NCI-H2227 (cell line): ENCODE results near the gene INTS2.
"Not testable (repeated sequence)": the region's sequence is repeated elsewhere in the genome, so short reads cannot be mapped to it uniquely, and the experiment has no call there.

Source experiments
- DNase-seq: peaks from one replicate; lab custom pipeline; 2025; ENCODE audit not compliant: unreplicated experiment; lab: John Stamatoyannopoulos, UW

The INTS2 gene

DNA sequence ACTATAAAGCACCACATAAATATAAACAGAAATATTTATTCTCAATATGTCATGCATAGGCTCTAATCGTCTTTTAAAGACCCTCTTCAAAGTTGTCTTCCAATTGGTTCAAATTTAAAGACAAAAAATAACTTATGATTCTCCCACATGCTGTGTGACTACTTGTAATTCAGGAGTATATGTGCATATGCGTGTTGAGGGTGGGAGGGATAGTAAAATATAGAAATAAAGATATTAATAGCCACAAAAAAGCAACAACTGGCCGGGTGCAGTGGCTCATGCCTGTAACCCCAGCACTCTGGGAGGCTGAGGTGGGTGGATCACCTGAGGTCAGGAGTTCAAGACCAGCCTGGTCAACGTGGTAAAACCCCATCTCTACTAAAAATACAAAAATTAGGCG is 33.5 kb downstream of the INTS2 start:
- not testable (repeated sequence) for DNase-seq

DNA sequence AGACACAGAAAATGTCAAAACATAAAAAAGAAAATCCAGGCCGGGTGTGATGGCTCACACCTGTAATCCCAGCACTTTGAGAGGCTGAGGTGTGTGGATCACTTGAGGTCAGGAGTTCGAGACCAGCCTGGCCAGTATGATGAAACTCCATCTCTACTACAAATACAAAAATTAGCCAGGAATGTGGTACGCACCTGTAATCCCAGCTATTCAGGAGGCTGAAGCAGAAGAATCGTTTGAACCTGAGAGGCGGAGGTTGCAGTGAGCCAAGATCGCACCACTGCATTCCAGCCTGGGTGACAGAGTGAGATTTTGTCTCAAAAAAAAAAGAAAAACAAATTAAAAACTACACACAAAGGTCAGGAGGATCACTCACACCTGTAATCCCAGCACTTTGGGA is 40.0 kb downstream of the INTS2 start:
- not testable (repeated sequence) for DNase-seq

DNA sequence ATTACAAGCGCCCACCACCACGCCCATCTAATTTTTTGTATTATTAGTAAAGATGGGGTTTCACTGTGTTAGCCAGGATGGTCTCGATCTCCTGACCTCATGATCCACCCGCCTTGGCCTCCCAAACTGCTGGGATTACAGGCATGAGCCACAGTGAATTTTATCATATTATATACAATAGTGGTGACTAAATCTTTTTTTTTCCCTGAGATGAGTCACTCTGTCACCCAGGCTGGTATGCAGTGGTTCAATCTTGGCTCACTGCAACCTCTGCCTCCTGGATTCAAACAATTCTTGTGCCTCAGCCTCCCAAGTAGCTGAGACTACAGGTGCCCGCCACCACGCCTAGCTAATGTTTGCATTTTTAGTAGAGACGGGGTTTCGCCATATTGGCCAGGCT is 41.9 kb downstream of the INTS2 start:
- DNase-seq = not testable (repeated sequence)

DNA sequence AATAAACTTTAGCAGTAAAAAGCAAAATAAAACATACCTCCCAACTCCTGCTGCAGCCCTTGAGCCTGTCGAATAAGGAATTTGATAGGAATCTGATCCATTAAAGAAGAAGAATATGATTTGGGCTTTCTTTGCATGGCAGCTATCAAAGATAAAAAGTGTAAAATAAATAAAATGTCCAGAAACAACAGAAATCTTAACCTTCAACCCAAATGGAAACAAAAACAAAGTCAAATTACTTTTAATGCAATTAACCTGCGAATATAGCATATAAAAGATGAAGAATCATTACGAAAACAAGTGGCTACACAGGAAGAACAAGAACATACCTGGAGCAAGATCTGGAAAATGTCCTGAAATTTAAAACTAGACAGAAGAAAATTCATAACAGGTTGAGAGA is 42.9 kb downstream of the INTS2 start:
- DNase-seq = no peak

DNA sequence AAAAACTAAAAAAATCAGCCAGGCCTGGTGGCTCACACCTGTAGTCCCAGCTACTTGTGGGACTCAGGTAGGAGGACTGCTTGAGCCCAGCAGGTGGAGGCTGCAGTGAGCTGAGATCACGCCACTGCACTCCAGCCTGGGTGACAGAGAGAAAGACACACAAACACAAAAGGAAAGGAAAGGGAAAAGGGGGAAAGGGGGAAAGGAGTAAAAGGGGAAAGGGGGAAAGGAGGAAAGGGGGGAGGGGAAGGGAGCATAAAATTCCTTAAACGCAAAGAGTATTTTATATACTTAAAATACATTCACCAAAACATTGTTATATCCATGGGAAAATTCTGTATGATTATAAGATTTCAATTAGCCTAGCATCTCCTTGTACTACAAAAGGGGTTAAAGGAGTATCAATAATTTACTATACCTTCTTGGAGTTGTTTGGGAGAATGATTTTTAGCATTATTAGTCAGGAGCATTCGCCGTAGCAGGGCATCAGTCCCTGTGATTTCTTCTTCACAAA is 47.1 kb downstream of the INTS2 start:
- no peak for DNase-seq

DNA sequence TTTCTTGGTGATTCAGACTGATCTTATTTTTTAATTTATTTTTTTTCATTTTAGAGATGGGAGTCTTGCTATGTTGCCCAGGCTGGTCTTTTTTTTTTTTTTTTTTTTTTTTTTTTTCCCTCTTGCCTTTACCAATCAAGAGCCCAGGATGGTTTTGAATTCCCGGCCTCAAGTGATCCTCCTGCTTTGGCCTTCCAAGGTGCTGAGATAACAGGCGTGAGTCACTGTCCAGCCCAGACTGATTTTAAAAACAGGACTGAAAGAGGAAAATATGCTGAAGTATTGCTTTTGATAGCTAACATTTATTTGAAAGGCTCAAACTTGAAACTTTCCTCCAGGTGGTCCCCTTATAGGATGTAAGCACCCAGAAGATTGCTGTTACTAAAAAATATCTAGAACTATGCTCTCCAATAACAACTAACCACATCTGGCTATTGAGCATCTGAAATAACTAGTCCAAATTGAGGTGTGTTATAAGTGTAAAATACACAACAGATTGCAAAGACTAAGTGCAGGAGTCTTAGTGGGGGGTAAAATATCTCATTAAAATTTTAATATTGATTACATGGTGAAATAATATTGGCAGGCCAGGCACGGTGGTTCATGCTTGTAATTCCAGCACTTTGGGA is 48.7 kb downstream of the INTS2 start:
- no peak for DNase-seq

DNA sequence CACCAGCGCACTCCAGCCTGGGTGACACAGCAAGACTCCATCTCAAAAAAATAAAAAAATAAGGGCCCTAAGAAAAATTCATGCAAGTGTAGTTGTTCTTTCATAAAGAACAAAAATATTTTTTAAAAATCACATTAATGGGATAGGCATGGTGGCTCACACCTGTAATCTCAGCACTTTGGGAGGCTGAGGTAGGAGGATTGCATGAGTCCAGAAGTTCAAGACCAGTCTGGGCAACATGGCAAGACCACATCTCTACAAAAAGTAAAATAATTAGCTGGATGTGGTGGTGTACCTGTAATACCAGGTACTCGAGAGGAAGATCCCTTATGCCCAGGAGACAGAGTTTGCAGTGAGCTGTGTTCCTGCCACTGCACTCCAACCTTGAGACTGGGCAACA is 49.3 kb downstream of the INTS2 start:
- DNase-seq = no peak

DNA sequence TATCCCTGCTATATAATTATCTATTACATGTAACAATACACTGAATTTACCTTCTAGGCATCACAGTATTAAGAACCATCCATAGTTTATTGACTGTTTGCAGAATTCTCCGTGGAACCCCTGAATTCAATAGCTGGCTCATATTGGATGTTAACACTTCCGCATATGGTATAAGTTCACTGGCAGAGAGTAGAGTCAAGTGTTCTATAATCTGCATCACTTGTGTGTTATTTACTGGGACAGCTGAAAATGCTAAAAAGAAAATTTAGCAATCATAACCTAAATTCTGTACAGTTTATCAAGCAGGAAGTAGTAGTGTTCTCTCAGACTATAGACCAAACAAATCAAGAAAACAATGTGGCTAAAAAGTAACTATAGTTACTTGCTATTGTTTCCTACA is 49.9 kb downstream of the INTS2 start:
- no peak for DNase-seq

DNA sequence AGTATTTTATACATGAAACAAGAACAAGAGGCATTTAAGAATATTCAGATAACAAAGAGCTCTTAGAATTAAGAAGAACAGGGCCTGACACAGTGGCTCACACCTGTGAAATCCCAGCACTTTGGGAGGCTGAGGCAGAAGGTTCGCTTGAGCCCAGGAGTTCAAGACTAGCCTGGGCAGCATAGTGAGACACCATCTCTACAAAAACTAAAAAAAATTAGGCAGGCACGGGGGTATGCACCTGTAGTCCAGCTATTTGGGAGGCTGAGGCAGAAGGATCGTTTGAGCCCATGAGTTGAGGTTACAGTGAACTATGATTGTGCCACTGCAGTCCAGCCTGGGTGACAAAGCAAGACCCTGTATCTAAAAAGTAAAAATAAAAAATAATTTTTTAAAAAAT is 52.0 kb downstream of the INTS2 start:
- DNase-seq = no peak

DNA sequence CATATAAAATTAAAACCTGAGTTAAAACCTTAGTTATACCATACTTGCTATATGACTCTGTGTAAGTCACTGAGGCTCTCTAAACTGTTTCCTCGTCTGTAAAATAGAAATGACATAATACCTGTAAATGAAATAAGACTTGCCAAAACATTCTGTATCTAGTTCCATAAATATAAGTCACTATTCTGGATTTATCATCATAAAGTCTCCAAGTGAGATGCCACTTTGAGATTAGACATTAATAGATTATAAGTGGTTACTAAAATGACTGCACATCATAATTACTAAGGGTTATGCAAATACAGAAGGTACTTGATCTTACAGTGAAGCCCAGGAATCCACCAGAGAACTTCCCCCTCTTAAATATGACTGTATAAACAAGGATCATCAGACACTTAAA is 52.5 kb downstream of the INTS2 start:
- DNase-seq = no peak

DNA sequence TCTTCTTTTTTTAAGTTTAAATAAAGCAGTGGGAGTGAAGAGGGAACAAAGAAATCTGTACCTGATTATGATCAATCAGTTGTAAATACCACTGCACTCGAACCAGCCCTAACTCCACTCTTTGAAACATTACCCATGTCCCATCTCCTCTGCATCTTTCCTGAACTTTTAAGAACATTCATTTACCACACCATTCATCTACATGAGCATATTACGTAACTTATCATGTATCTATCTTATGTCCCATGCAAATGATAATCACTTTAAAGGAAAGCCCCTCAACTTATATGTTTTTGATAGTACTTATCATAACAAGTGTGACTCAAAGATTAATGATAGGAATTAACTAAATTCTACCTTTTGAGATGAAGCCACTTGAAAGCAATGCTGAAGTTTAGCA is 53.7 kb downstream of the INTS2 start:
- DNase-seq = no peak

DNA sequence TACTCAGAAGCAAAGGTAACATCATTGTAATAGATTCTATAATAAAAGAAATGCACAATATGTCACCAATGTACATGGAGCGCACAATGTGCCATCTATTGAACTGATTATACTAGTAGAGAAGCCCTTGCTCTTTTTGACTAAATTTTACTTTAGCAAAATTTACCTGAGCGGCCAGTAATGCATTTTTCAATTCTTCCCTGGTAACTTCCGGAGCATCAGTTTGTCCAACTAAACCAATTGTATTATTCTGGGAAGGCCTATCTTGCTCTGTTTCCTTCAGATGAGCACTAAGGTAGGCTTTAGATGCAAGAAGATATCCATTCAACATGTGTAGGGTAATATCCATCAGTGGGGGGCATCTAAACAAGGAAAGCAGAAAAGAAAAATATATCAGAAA is 55.7 kb downstream of the INTS2 start:
- DNase-seq = no peak

DNA sequence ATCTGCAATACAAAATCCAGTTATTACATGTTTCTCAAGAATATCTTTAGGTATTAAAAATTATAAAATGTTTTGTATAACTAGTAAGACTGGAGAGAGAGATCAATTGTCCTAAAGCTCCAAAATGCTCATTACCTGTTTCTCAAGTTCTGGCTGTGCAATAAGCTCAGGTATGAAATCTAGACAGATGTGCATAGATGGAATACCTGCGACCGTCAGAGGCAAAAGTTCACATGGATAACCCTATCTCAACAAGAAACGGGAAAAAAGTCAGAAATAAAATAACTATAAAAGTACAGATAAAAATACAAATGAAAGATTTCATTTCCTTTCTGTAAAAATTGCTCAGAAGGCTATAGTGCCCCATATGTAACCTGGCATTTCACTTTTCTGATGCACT is 58.6 kb downstream of the INTS2 start:
- no peak for DNase-seq

DNA sequence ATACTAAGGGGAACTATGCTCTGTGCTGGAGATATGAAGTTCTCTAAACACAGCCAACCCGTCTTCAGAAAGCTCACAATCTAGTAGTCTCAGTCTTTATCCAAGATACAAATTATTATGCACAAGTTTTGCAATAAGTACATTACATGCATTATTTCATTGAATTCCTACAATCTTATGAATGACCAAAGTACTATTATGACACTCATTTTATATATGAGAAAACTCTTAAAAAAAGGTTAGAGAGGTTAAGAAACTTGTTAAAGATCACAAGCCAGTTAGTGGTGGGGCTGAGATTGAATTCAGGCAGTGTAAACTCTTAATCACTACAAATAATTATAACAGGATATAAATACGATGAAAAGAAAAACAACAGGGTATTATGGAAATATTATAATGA is 59.7 kb downstream of the INTS2 start:
- no peak for DNase-seq

DNA sequence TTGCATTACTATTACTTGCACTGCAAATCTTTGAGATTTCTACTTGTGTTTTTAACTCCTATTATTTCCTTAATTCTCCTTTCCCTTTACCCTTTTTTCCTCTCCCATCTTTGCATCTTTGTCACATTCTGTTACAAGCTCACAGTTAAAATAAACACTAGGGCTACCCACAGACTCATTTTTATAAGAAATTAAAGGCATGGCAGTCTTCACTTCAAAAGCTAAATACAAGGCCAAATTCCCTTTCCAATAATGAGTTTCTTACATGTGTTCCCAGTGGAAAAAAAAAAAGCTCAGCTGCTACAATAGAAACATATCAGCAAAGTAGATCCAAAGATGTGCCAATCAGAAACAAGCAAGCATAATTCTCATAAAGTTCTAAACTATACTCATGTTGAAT is 60.7 kb downstream of the INTS2 start:
- DNase-seq = no peak

DNA sequence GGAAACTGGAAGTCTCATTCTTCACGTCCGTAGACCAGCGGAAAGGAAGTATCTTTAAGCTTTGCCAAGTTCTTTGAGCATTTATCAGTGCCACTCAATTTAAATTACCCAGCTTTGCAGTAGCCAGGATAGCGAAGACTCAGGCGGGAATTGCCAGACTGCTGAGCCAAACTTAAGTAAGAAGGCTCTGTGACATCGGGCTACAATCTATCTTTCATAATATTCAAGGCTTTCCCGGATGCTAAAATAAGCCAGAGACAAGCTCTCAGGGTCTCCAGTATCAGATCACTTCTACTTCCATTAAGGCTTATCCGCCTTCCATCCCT is 64.0 kb downstream of the INTS2 start:
- no peak for DNase-seq

DNA sequence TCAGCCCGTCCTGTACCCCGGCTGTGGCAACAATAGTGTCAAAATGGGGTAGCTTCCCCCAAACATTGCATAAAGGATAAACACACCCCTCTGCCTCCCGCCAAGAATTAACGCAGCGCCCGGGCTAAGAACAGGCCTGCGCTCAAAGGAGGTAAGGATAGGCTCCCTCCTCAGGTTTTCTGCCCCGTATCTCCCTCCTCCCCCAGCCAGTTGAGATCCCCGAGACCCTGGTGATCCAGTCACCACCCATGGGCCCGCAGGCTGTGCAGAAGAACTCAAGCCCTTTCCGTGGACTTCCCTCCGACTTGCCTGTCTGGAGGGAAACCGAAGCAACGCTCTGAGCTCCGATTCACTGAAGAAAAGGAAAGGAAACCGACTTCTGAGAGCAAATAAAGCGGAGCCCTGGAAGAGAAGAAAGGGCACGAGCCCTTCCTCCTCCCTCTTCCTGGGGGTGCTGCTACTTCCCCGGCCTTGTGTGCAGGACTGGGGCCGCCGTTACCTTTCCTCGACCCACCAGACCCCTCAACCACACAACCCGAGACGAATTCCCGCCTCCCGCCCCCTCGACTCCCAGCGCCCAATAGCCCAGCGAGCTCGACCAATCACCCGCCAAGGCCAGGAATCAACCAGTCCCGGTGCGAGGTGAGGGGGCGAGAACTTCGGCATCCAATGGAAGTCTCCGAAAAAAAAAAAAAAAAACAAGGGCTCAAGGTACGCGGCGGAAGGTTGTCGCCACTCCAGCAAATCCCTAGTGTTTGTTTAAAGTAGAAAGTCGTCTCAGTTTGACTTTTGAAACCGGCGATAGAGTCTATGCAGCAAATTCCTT is 64.6 kb downstream of the INTS2 start, which contains the start of gene BRIP1:
TSS of gene BRIP1 (minus strand) at position 554 of the 826 bp plus-strand sequence. CDS start 1,989 bp downstream, outside the sequence.
- peak; percentile 96 for DNase-seq

DNA sequence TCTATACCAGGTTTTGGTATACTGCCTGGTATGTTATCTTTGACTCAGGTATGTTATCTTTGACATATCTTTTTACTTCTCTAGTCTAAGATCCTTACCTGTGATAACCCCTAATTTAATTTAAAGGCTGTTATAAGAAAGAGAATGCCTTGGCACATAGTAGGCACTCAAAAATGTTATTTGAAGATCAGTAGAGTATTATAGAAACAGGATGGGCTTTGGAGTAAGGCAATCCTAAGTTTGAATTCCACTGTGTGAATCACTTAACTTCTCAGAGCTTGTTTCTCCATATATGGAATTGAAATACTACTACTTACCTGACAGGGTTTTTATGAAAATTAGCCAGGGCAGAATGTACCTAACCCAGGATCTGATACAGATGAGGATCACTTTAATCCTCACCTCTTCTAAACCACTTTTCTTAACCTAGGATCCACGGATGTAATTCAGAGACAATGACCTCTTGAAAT is 65.6 kb downstream of the INTS2 start:
- no peak for DNase-seq

DNA sequence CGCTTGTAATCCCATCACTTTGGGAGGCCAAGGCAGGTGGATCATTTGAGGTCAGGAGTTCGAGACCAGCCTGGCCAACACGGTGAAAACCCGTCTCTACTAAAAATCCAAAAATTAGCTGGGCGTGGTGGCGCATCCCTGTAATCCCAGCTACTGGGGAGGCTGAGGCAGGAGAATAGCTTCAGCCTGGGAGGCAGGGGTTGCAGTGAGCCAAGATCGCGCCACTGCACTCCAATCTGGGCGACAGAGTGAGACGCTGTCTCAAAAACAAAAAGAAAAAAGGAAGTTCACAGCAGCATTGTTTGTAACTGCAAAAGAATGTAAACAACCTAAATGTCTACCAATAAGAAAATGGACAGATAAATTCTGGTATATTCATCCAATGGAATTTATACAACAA is 67.4 kb downstream of the INTS2 start:
- not testable (repeated sequence) for DNase-seq

DNA sequence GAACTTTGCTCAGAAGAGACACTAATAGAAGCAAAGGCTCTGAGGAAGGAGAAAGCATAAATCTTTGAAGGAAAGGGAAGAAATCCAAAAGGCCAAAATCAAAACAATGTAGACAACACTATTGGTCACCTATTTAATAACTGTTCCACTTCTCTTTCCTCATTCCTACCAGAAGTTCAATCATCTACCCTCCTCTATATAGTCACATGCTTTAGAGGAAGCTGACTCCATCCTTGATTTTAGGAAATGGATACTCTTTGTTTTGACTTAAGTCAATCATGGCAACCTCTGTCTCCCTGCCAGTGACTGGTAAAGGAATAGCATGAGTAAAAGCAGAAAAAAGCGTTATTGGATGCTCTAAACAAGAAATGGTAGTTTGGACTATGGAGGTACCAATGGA is 71.7 kb downstream of the INTS2 start:
- DNase-seq = no peak

DNA sequence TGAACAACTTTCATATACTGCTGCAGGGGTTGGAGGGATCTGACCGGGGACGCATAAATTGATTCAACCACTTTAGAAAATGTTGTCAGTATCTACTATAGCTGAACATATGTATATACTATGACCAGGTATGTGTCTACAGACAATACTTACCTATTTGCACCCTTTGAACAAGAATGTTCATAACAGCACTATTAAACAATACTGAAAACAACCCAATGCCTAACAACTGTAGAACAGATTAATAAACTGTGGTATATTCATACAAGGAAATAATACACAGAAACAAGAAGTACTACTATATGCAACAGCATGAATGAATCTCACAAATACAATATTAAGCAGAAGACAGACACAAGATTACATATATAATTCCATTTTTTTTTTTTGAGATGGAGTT is 74.9 kb downstream of the INTS2 start:
- no peak for DNase-seq

DNA sequence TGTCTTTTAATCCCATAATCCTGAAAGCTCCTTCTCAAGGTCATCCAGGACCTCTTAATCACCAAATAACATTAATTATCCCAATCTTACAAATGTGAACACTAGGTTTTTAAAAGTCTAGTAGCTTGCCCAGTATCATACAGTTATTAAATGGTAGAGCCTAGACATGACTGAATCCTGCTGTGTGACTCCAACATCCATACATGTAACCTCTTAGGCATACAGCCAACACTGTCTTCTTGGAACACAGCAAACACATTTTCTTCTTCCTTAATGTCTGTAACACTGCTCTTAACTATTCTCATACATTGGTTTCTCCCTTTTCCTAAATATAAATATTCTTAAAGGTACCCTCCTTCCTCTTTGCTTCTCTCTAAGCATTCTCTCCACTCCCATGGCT is 78.1 kb downstream of the INTS2 start:
- no peak for DNase-seq
